Measurements from ENCODE around the gene BEND7. TPM values are rescaled to one million over a fixed set of nuclear protein-coding genes. Genes with fewer than 3 reads are reported as not detected.

BEND7 gene
- total RNA-seq, 3 donors from 2014 or later: 9.9 to 19.3 (median 17.7) TPM

DNA sequence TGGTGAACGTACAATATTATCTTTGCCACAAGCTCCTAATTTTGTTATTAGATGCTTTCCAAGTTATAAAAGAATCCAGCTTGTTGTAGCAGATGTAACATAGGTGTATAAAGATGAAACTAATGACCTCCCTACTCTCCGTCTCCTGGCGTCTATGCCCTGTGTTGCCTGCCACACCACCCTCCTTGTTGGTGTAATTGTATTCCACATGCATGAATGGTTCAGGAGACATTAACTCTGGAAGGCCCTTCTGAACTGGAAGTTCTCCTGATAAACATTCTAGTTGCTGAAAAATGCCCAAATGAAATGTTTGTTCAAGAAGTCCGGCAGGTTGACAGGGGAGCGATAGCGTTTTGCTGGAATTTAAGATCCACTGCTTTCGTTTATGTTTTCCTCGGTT, 126.8 kb downstream of the BEND7 start:
- TF ChIP-seq, protein P1, sequence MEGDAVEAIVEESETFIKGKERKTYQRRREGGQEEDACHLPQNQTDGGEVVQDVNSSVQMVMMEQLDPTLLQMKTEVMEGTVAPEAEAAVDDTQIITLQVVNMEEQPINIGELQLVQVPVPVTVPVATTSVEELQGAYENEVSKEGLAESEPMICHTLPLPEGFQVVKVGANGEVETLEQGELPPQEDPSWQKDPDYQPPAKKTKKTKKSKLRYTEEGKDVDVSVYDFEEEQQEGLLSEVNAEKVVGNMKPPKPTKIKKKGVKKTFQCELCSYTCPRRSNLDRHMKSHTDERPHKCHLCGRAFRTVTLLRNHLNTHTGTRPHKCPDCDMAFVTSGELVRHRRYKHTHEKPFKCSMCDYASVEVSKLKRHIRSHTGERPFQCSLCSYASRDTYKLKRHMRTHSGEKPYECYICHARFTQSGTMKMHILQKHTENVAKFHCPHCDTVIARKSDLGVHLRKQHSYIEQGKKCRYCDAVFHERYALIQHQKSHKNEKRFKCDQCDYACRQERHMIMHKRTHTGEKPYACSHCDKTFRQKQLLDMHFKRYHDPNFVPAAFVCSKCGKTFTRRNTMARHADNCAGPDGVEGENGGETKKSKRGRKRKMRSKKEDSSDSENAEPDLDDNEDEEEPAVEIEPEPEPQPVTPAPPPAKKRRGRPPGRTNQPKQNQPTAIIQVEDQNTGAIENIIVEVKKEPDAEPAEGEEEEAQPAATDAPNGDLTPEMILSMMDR (IDR thresholded peaks at IDR 0.05): no peak
- TF ChIP-seq POLR2AphosphoS5 (IDR thresholded peaks at IDR 0.05) (no peak), POLR2A (IDR thresholded peaks at IDR 0.05) (no peak)
- Histone ChIP-seq H3K4me1 (no peaks in the 10 kb centered on the region), H3K27ac (no peak overlapping the region), H3K27me3 (no peaks in the 10 kb centered on the region), H3K9me3 (no peaks in the 10 kb centered on the region), H3K36me3 (no peaks in the 10 kb centered on the region), H3K4me3 (no peak overlapping the region)
- intact Hi-C loops (cut with DNase I; ENCODE audit: low total_unique reads): no loop called here
- DNase-seq (ENCODE audit: low spot score in 2 of 2): no peak

DNA sequence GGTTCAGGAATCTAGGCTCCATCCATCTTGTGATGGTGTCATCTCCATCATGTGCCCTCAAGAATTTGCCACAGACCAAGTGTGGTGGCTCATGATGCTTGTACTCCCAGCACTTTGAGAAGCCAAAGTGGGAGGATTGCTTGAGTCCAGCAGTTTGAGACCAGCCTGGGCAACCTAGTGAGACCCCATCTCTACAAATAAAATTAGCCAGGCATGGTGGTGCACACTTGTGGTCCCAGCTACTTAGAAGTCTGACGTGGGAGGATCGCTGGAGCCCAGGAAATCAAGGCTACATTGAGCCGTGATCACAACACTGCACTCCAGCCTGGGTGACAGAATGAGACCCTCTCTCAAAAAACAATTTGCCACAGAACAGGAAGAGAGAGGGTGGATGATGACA, 127.7 kb downstream of the BEND7 start:
- H3K4me1 ChIP-seq: no peaks in the 10 kb centered on the region
- no peaks in the 10 kb centered on the region for H3K27me3 ChIP-seq
- H3K36me3 ChIP-seq: no peaks in the 10 kb centered on the region
- no peak overlapping the region for H3K27ac ChIP-seq
- no peaks in the 10 kb centered on the region for H3K9me3 ChIP-seq
- intact Hi-C loops (cut with DNase I; ENCODE audit: low total_unique reads): no loop called here
- TF ChIP-seq POLR2AphosphoS5 (IDR thresholded peaks at IDR 0.05) (no peak), POLR2A (IDR thresholded peaks at IDR 0.05) (no peak)
- TF ChIP-seq, protein P1 (IDR thresholded peaks at IDR 0.05): no peak
- no peak overlapping the region for H3K4me3 ChIP-seq
- no peak for DNase-seq (ENCODE audit: low spot score in 2 of 2)

DNA sequence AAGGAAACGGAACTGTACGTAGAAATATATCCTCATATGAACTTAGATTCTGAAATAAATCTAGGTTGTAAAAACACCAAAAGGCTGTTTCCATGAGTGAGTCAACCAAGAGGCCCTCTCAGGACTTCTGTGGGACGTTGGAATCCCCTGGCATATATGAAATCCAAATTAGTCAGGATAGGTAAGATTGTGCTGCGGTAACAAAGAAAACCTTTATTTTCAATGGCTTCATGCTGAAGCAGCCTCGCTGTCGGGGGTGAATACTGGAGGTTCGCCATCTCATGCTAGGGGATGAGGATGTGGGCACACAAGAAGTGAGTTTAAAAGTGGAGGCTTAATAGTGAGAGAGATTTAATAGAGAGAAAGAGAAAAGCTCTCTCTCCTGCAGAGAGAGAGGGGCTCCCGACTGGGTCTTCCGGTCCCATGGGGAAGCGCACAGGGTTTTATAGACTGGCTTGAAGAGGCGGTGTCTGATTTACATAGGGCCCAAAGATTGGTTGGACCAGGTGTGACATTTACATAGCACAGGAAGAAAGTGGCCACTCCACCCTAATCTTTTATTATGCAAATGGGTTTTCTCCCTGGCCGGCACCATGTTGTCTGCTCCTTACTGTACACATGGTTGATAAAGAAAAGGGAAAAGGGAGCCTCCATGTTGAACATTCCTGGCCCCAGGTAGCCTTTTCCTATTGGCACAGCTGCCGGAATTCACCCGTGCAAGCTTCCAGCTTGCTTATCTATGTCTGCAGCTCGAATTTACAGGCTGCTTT, 128.4 kb downstream of the BEND7 start:
- Histone ChIP-seq H3K27ac (no peak overlapping the region), H3K36me3 (no peaks in the 10 kb centered on the region), H3K27me3 (no peaks in the 10 kb centered on the region), H3K4me1 (no peaks in the 10 kb centered on the region), H3K4me3 (no peak overlapping the region), H3K9me3 (no peaks in the 10 kb centered on the region)
- TF ChIP-seq POLR2AphosphoS5 (IDR thresholded peaks at IDR 0.05) (no peak), POLR2A (IDR thresholded peaks at IDR 0.05) (no peak)
- TF ChIP-seq, protein P1 (IDR thresholded peaks at IDR 0.05): no peak
- intact Hi-C loops (cut with DNase I; ENCODE audit: low total_unique reads): no loop called here
- DNase-seq (ENCODE audit: low spot score in 2 of 2): no peak

DNA sequence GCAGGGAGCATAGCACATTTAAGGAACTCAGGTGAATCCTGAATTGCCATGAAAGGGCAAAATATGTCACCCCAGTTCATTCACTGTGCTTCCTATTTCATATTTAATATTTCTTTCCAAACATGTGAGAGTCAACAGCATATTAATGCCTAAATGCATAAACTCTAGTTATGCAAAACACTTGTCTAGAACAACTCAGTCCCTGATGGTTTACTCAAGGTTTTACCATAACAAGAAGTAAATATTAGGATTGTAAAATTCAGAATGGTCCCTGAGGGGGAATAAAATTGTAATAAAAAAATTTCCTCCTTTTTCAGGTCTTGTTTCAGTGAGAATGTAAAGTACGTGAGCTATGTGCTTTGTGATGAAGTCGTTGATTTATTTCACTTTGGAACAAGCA, 129.1 kb downstream of the BEND7 start:
- Histone ChIP-seq H3K9me3 (no peaks in the 10 kb centered on the region), H3K36me3 (no peaks in the 10 kb centered on the region), H3K27ac (no peak overlapping the region), H3K27me3 (no peaks in the 10 kb centered on the region), H3K4me3 (no peak overlapping the region), H3K4me1 (no peaks in the 10 kb centered on the region)
- intact Hi-C loops (cut with DNase I; ENCODE audit: low total_unique reads): no loop called here
- no peak for DNase-seq (ENCODE audit: low spot score in 2 of 2)
- TF ChIP-seq, protein P1 (IDR thresholded peaks at IDR 0.05): no peak
- TF ChIP-seq POLR2A (IDR thresholded peaks at IDR 0.05): no peak
- no peak for TF ChIP-seq POLR2AphosphoS5 (IDR thresholded peaks at IDR 0.05)

DNA sequence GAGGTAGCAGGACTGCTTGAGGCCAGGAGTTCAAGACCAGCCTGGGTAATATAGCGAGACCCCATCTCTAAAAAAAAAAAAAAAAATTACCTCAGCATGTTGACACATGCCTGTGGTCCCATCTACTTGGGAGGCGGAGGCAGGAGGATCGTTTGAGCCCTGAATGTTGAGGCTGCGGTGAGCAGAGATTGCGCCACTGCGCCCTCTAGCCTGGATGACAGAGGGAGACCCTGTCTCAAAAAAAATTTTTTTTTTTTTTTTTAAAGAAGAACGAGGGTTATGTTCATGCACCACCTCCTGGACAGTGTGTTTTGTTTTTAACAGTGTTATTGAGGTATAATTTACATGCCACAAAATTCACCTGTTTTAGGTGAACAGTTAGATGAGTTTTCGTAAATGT, 129.6 kb downstream of the BEND7 start:
- intact Hi-C loops (cut with DNase I; ENCODE audit: low total_unique reads): no loop called here
- H3K27me3 ChIP-seq: no peaks in the 10 kb centered on the region

More for the DNA sequence above, 129.6 kb downstream of the BEND7 start:
- DNase-seq (ENCODE audit: low spot score in 2 of 2): no peak
- no peaks in the 10 kb centered on the region for H3K4me1 ChIP-seq
- no peak for TF ChIP-seq POLR2A (IDR thresholded peaks at IDR 0.05)
- TF ChIP-seq, protein P1 (IDR thresholded peaks at IDR 0.05): no peak
- no peak for TF ChIP-seq POLR2AphosphoS5 (IDR thresholded peaks at IDR 0.05)
- H3K4me3 ChIP-seq: no peak overlapping the region
- no peak overlapping the region for H3K27ac ChIP-seq
- no peaks in the 10 kb centered on the region for H3K36me3 ChIP-seq
- H3K9me3 ChIP-seq: no peaks in the 10 kb centered on the region
